Fibroblast of skin of abdomen (primary cell): ENCODE data around the gene GALNT9.
A peak's percentile ranks its signal among the peaks of the same experiment; 100 is the strongest.
"Not testable (repeated sequence)": the region's sequence is repeated elsewhere in the genome, so short reads cannot be mapped to it uniquely, and the experiment has no call there.

Experiments used
- DNase-seq: peaks from one replicate; pipeline ENCODE4 v3.0.0-alpha.2; 2013

Gene GALNT9

GRCh38 chr12:132153501-132154340 lies 175.7 kb downstream of the GALNT9 start:
- DNase-seq = peak; percentile 72

DNA sequence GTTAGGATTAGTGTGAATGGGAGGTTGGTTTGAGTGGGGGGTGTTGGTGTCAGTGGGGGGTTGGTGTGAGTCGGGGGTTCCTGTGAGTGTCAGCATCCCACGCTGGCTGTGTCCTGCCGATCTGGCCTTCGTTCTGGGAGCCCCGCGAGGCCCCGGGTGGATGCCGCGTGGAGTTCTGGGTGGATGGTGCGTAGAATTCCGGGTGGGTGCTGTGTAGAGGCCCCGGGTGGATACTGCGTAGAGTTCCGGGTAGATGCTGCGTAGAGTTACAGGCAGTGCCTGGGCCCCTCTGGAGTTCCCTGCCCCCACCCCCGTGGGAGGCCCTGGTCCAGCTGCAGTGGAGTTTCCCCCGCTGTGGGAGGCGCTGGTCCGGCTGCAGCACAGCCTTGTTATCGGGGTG lies 176.4 kb downstream of the GALNT9 start:
- DNase-seq = no peak

DNA sequence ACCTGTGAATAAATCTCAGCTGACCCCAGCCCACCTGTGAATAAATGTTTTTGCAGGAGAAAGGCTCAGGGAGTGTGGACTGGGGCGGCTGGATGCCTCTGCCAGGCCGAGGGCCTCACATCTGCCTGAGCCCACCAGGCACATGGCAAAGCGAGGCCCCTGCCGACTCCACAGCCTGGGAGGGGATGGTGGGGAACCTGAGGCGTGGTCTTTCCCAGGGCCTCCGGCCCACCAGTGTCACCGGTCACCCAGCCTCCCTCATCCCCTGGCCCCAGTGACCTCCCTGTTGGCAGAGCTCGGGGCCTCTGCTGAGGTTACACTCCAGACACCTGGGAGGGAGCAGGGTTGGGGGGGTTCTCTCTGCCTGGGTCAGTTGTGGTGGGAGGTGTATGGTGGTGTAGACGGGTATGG lies 177.0 kb downstream of the GALNT9 start:
- DNase-seq = no peak

- no peak for DNase-seq
These were observed 177.5 kb downstream of the GALNT9 start for GRCh38 chr12:132151766-132152410.

- DNase-seq = no peak
These were observed 178.1 kb downstream of the GALNT9 start for GRCh38 chr12:132151145-132151765.

GRCh38 chr12:132150780-132151144 lies 178.6 kb downstream of the GALNT9 start:
- DNase-seq = no peak

- not testable (repeated sequence) for DNase-seq
These were observed 179.9 kb downstream of the GALNT9 start for GRCh38 chr12:132149526-132149925.

DNA sequence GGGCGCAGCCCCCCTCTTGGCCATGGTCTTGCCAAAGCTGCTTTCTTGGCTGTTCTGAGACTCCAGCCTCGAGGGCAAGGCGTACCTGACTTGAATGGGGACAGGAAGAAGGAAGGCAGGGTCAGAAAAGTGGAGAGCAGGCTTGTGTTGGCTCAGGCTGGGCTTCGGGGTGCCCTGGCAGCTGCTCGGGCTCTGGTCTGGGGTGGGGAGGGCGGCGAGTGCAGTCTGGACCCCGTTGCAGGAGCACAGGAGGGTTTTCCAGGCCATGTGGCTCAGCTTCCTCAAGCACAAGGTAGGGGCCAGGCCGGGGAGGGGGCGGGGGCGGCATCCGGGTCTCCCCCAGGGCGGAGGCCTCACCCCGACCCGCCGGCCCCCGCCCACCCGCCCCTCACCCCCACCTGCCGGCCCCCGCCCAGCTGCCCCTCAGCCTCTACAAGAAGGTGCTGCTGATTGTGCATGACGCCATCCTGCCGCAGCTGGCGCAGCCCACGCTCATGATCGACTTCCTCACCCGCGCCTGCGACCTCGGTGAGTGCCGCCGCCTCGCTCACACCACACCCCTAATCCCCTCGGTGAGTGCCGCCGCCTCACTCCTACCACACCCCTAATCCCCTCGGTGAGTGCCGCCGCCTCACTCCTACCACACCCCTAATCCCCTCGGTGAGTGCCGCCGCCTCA lies 180.9 kb downstream of the GALNT9 start:
- DNase-seq = no peak

GRCh38 chr12:132147423-132148367 lies 181.7 kb downstream of the GALNT9 start:
- no peak for DNase-seq

DNA sequence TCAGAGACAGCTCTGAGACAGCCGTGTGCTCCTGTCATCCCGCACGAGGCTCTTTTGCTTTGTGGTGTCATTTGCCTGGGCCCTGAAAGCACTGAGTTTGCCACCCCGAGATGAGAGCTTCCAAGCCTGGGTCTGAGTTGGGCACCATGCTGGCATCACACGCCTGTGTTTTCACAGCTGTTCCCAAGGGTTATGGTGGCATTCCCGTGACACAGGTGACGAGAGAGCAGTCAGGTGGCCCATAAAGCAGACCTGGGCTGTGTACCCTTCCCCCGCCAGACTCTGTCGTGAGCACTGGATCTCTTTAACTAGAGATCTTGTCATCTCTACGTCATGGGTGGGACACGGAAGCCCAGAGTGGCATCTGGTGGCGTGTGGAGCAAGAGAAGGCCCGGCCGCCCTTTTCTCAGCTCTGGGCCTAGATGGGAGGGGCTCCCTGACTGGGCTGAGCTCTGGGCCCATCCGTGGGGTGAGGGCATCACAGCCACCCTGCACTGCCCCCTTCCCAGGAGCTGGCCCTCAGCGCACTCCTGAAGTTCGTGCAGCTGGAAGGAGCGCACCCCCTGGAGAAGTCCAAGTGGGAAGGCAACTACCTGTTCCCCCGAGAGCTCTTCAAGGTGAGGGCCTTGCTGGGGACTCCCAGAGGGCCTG lies 182.5 kb downstream of the GALNT9 start:
- DNase-seq = no peak
